Measurements from ENCODE around the gene MYT1.

DNA sequence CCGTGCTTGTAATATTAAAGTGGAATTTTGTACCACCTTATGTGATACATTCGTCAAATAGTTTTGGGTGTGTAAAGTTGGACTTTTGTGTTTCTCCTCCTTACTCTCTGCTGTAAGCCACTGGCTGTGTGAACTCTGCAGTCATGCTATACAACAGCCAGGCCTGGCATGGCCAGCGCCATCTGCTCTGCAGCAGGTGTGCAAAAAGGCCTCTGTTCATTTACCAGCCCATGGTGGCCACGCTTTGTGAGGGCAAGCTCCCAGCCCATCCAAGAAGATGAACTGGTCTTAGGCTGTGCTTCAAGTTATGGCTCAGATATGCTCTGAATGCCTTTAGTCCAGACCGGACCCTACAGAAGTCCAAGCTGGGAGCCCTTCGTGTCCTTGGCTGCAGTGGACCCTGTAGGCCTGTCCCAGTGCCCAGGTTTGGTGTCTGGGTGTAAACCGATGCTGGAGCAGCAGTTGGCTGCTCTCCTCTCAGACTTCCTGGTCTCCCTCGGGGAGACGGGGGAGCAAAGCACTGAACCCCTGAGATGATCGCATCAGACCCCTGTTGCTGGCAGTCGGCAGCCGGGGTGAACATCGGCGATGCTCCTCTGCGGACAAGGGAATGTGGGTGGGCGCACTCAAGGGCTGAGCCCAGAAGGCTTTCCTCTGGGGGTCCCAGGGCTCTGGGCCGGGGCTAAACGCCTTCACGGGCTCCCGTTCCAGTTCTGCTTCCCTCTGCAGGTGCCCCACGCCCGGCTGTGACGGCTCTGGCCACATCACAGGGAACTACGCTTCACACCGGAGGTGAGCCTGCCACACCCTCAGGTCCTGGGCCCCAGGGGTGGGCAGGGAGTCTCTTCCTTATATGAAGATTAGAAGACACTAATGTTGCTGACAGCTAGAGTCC lies 62.7 kb downstream of the MYT1 start:
- TF ChIP-seq POLR2A (IDR thresholded peaks at IDR 0.05; ENCODE audit: low read depth, low read length), result no peak
- no peak for TF ChIP-seq TAF1 (IDR thresholded peaks at IDR 0.05; ENCODE audit: borderline replicate concordance, low read depth, low read length)
- TF ChIP-seq POLR2AphosphoS5 (IDR thresholded peaks at IDR 0.05; ENCODE audit: low read depth, low read length), result no peak
